Left ventricle myocardium inferior (tissue), 1 donor: ENCODE data around the gene MRPS5. TPM values are rescaled to one million over a fixed set of nuclear protein-coding genes. Genes with fewer than 3 reads are reported as not detected.

Experiments
- DNase-seq: peaks from one replicate; pipeline ENCODE4 v3.0.0-alpha.2; 2020
- H3K27ac ChIP-seq: fragments of 200-600 bp; replicated peaks from 2 replicates; pipeline ENCODE4 v1.8.0; 2021
- H3K27me3 ChIP-seq: fragments of 200-600 bp; 2 replicates; pipeline ENCODE4 v1.8.0; 2021; ENCODE audit warnings: low read depth
- H3K36me3 ChIP-seq: fragments of 200-600 bp; 2 replicates; pipeline ENCODE4 v1.8.0; 2021
- H3K4me1 ChIP-seq: fragments of 200-600 bp; 2 replicates; pipeline ENCODE4 v1.8.0; 2021
- H3K4me3 ChIP-seq: fragments of 200-600 bp; 2 replicates; pipeline ENCODE4 v1.8.0; 2021; ENCODE audit warnings: mild to moderate bottlenecking, moderate library complexity
- H3K9me3 ChIP-seq: fragments of 200-600 bp; replicated peaks from 2 replicates; pipeline ENCODE4 v1.8.0; 2021
- intact Hi-C: fragments of 100-400 bp; cut with micrococcal nuclease; formaldehyde crosslinking; loops from one replicate; pipeline ENCODE4 v1.11.0; 2022
- total RNA-seq: library from RNA; stranded (reverse); fragmentation: NEBNext Ultra II Directional; extraction: Animal tissue kit (Norgen Biotek cat#: 25700); gene quantifications from one replicate; pipeline ENCODE4 v1.2.1, GENCODE V29; 2021
- TF ChIP-seq, protein P1 (sequence below): fragments of 200-600 bp; IDR thresholded peaks from 2 replicates; pipeline ENCODE4 v1.8.0; 2021; ENCODE audit warnings: antibody characterized with exemption, mild to moderate bottlenecking, borderline replicate concordance
- donor health status: DM: no; HTN: yes; CAD: no; lungs with severe emphysema.

Gene MRPS5
- total RNA-seq, 1 donor from 2014 or later = 81.2 TPM

DNA sequence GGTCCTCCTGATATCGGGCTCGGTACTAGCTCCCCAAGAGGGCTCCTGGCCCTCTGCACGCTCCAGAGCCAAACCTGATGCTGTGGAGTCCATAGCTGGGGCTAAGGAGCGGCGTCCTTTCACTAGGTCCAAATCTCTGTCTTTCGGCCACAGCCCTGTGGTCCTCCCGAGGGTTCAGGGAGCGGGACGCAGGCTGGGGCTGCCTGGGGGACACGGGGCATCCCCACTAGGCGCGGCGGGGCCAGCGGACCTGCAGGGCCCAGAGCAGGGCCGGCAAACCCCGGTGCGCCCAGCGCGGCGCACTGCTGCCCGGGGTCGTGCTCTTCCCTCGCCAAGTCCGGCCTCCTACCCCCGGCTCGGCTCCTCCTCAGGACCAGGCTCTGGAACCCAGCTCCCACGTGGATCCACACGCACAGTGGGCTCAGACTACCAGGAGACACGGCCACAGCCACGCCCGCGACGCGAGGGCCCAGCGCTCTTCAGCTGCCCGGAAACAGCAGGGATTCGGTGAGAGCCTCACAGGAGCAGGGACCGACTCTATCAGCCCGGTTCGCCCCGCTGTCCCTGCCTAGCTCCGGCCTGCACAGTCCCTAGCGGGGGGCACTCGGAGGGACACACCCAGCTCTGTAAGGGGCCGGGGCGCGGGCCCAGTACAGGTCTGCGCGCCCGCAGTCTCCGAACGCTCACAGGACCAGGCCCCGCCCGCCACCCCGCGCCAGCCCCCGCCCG, 37.4 kb upstream of the MRPS5 start:
- Histone ChIP-seq H3K9me3 (peaks cover 14% of the 10 kb centered on the region), H3K27ac (peak overlapping the region; percentile 86), H3K36me3 (peaks cover 32% of the 10 kb centered on the region), H3K27me3 (no peaks in the 10 kb centered on the region), H3K4me3 (peak overlapping the region; percentile 80), H3K4me1 (peaks cover 30% of the 10 kb centered on the region)
- DNase-seq = peak; percentile 52
- intact Hi-C loops = no loop called here
- TF ChIP-seq, protein P1, sequence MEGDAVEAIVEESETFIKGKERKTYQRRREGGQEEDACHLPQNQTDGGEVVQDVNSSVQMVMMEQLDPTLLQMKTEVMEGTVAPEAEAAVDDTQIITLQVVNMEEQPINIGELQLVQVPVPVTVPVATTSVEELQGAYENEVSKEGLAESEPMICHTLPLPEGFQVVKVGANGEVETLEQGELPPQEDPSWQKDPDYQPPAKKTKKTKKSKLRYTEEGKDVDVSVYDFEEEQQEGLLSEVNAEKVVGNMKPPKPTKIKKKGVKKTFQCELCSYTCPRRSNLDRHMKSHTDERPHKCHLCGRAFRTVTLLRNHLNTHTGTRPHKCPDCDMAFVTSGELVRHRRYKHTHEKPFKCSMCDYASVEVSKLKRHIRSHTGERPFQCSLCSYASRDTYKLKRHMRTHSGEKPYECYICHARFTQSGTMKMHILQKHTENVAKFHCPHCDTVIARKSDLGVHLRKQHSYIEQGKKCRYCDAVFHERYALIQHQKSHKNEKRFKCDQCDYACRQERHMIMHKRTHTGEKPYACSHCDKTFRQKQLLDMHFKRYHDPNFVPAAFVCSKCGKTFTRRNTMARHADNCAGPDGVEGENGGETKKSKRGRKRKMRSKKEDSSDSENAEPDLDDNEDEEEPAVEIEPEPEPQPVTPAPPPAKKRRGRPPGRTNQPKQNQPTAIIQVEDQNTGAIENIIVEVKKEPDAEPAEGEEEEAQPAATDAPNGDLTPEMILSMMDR = no peak

GRCh38 chr2:95158441-95158840, 36.8 kb upstream of the MRPS5 start:
- Histone ChIP-seq H3K36me3 (peaks cover 38% of the 10 kb centered on the region), H3K27me3 (no peaks in the 10 kb centered on the region), H3K27ac (peak overlapping the region; percentile 86), H3K9me3 (peaks cover 20% of the 10 kb centered on the region), H3K4me3 (peak overlapping the region; percentile 80), H3K4me1 (peaks cover 24% of the 10 kb centered on the region)
- no peak for DNase-seq
- intact Hi-C loops = no loop called here
- TF ChIP-seq, protein P1 = no peak

DNA sequence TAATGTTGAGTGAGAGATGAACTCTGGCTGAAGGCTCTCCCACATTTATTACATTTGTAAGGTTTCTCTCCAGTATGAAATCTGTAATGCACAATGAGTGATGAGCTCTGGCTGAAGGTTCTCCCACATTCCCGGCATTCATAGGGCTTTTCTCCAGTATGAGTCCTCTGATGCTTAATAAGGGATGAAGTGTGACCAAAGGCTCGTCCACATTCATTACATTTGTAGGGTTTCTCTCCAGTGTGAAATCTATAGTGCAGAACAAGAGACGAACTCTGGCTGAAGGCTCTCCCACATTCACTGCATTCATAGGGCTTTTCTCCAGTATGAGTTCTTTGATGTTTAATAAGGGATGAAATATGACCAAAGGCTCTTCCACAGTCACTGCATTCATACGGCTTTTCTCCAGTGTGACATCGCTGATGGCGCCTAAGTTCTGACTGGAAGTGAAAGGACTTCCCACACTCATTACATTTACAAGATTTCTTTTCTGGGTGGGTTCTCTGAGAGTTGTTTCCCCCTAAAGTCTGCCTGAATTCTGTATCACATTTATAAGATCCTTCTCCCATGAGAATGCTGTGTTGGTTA, 27.9 kb upstream of the MRPS5 start:
- peaks cover 98% of the 10 kb centered on the region for H3K9me3 ChIP-seq
- TF ChIP-seq, protein P1 = no peak
- no peak overlapping the region for H3K27ac ChIP-seq
- peaks cover 100% of the 10 kb centered on the region for H3K36me3 ChIP-seq
- H3K4me1 ChIP-seq = no peaks in the 10 kb centered on the region
- no peaks in the 10 kb centered on the region for H3K27me3 ChIP-seq
- intact Hi-C loops = no loop called here
- no peak for DNase-seq
- H3K4me3 ChIP-seq = no peak overlapping the region

- peaks cover 81% of the 10 kb centered on the region for H3K36me3 ChIP-seq
- H3K9me3 ChIP-seq = peaks cover 98% of the 10 kb centered on the region
- TF ChIP-seq, protein P1 = no peak
These were observed 22.2 kb upstream of the MRPS5 start for GRCh38 chr2:95143838-95144237.

GRCh38 chr2:95138702-95139101, 17.1 kb upstream of the MRPS5 start:
- no peak for DNase-seq
- Histone ChIP-seq H3K9me3 (peaks cover 62% of the 10 kb centered on the region), H3K36me3 (peaks cover 34% of the 10 kb centered on the region), H3K27me3 (no peaks in the 10 kb centered on the region), H3K4me3 (no peak overlapping the region), H3K4me1 (no peaks in the 10 kb centered on the region), H3K27ac (no peak overlapping the region)
- TF ChIP-seq, protein P1 = no peak
- intact Hi-C loops = no loop called here

More at GRCh38 chr2:95143838-95144237, 22.2 kb upstream of the MRPS5 start:
- Histone ChIP-seq H3K27ac (no peak overlapping the region), H3K4me3 (no peak overlapping the region), H3K27me3 (no peaks in the 10 kb centered on the region), H3K4me1 (no peaks in the 10 kb centered on the region)
- intact Hi-C loops = no loop called here
- no peak for DNase-seq
